GM10266 (cell line): ENCODE results near the gene APOC3.

Source experiments
- DNase-seq: peaks from one replicate; pipeline ENCODE4 v3.0.0; 2012; ENCODE audit errors: extremely low spot score
- TF ChIP-seq, protein P1 (sequence below): IDR thresholded peaks from 2 replicates; pipeline ENCODE4 v1.5.1; 2012; ENCODE audit warnings: mild to moderate bottlenecking, low read depth; ENCODE audit not compliant: control insufficient read depth, insufficient read depth; ENCODE audit errors: missing control alignments

The APOC3 gene

DNA sequence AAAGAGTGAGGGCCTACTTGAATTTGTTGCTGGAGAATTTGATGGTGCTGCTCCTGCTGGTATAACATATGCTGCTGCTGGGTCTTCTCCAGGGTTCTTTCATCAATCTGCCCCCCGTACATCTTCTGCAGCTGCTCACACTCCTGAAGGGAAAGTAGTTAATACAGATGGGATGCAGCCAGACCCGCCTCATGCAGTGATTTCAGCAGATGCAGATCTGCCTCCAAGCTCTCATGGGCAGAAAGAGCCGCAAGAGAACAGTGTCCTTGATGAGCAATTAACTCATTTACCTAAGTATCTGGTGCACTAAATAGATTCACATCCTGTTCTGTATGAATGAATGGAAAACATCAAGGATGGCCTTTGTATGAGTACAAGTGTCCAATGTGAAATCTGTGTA is 32.5 kb downstream of the APOC3 start:
- TF ChIP-seq, protein P1, sequence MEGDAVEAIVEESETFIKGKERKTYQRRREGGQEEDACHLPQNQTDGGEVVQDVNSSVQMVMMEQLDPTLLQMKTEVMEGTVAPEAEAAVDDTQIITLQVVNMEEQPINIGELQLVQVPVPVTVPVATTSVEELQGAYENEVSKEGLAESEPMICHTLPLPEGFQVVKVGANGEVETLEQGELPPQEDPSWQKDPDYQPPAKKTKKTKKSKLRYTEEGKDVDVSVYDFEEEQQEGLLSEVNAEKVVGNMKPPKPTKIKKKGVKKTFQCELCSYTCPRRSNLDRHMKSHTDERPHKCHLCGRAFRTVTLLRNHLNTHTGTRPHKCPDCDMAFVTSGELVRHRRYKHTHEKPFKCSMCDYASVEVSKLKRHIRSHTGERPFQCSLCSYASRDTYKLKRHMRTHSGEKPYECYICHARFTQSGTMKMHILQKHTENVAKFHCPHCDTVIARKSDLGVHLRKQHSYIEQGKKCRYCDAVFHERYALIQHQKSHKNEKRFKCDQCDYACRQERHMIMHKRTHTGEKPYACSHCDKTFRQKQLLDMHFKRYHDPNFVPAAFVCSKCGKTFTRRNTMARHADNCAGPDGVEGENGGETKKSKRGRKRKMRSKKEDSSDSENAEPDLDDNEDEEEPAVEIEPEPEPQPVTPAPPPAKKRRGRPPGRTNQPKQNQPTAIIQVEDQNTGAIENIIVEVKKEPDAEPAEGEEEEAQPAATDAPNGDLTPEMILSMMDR: no peak
- no peak for DNase-seq

DNA sequence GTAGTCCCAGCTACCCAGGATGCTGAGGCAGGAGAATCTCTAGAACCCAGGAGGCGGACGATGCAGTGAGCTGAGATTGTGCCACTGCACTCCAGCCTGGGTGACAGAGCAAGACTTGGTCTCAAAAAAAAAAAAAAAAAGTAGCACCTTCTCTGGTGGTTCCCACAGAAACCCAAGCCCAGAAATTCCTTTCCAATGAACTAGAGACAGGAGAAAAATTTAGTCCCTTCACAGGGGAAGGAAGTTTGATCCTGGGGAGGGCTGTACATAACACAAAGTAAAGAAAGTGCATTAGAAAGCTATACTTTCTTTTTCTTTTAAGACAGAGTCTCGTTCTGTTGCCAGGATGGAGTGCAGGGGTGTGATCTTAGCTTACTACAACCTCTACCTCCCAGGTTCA is 33.2 kb downstream of the APOC3 start:
- TF ChIP-seq, protein P1: no peak
- DNase-seq: no peak

DNA sequence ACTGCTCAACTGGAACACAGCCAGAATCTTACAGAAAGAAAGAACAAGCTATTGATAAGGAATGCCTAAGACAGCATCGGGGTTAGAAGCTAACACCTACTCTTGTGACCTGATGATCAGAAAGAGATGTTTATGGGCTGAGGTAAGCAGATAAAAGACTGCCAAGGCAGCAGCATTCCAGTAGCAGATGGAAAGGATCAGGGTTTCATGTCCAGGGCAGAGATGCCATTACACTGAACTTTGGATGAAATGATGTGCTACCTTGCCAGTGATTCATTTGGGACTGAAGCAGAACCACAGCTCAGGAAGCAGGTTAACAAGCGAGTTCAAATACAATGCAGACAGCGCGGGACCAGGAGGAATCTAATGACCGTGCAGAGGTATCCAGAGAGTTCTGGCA is 34.8 kb downstream of the APOC3 start:
- DNase-seq: no peak
- TF ChIP-seq, protein P1: no peak

DNA sequence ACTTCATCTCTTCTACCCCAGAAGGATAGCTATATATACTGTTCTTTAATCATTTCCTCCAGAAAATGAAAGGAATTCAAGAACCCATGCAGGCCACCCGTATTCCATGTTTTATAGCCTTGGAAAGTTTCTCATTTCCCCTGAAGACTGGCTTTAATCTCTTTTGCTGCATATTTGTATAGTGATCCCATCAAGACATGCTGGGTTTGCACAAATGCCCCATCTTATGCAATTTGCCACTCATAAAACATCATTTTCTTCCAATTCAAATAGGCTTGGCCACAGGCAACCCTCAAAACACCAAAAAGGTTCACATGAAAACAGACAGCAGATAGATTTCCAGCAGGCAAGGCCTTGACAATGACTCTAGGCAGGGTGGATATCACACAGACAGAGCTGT is 36.0 kb downstream of the APOC3 start:
- no peak for DNase-seq
- TF ChIP-seq, protein P1: no peak

DNA sequence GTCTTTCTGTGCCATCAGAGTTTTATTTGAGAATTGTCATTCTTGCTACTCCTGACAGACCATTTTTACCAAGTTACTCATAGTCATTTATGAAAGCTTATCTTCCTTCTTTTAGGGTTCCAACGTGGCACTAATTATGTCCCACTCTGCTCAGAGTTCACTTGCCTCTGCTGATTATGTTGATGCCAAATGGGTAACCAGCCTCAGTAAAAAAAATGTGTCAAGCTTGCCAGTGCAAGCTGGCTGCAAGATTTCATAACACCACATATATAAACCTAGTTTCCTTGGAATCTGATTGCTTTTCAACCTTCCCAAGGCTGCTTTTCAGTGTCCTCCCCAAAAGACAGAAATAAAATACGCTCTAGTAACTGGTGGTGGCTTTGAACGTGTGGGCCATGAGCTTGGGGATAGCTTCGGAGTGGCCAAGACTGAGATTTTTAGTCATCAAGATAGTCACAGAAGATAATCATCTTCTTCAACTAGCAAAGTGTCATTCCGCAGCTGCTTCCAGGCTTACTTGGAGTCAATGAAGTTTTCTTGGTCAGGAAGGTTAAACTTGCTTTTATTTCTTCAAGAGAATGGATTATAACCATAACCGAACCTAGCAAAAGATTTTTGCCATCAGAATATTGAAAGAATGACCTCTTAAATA is 37.2 kb downstream of the APOC3 start:
- DNase-seq: no peak
- TF ChIP-seq, protein P1: no peak

DNA sequence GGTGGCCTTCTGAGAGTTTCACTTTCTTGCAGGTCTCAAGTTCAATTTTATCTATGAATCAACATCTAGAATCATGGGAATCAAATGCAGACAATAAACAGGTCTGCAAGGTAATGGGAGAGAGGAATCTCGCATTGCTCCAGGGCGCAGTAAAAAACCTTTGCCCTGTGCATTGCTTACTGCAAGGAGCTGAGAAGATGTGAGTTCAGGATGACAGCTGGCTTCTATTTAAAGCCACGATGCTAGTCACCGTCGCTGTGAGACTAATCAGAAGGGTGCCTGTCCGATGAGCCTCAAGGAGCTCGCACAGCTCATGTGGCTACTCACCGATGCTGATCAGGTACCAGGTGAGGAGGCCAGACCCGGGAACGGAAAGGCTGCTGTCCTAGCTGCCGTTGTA is 37.9 kb downstream of the APOC3 start:
- no peak for DNase-seq
- TF ChIP-seq, protein P1: no peak

DNA sequence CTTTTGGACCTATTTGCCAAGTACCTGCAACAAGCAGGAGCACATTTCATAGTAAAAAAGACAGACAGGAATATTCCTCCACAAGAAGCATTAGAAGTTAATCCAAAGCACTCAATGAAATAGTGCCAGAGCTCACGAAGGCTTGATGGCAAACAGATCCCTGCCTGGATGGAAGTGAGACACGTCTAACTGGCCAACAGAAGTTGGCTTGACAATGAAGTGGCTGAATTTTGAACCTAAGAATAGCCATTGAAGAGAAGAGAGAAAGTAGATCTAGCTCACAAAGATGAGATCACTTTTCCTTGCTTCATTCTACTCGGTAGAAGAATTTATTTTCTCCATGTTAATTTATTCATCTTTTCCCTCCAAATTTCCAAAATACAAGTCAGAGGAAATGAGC is 38.4 kb downstream of the APOC3 start:
- DNase-seq: no peak
- TF ChIP-seq, protein P1: no peak
